Stimulated activated CD8-positive, alpha-beta memory T cell treated with anti-CD3 and anti-CD28 coated beads, Interleukin-4, amount 100 ng/mL, for 4 hours (primary cell): Measurements from ENCODE around the gene TSHZ2.
"Not testable (repeated sequence)": the region's sequence is repeated elsewhere in the genome, so short reads cannot be mapped to it uniquely, and the experiment has no call there.

Experiments
- DNase-seq, 2 donors: peaks; one replicate each; pipeline ENCODE4 v3.0.0-alpha.2; 2020; ENCODE audit warnings: low read depth in 2 of 2, low spot score in 1 of 2

Gene TSHZ2

GRCh38 chr20:52959125-52959524 is 13.0 kb upstream of the TSHZ2 start:
- DNase-seq, result no peak

GRCh38 chr20:52962183-52962582 is 10.0 kb upstream of the TSHZ2 start:
- no peak for DNase-seq

GRCh38 chr20:52963131-52963530 is 9.0 kb upstream of the TSHZ2 start:
- no peak for DNase-seq

- no peak for DNase-seq
These were observed 8.0 kb upstream of the TSHZ2 start for GRCh38 chr20:52964131-52964530.

GRCh38 chr20:52965380-52965779 is 6.8 kb upstream of the TSHZ2 start:
- DNase-seq, result no peak

GRCh38 chr20:52965819-52966218 is 6.3 kb upstream of the TSHZ2 start:
- DNase-seq, result no peak

GRCh38 chr20:52966543-52966942 is 5.6 kb upstream of the TSHZ2 start:
- DNase-seq, result not testable (repeated sequence)

GRCh38 chr20:52971498-52972189 is 514 bp upstream of the TSHZ2 start:
- no peak for DNase-seq

GRCh38 chr20:52972965-52973819 is 1.0 kb downstream of the TSHZ2 start:
- DNase-seq, result no peak

GRCh38 chr20:52974179-52974594 is 2.0 kb downstream of the TSHZ2 start:
- DNase-seq, result no peak

GRCh38 chr20:52975029-52975732 is 3.0 kb downstream of the TSHZ2 start:
- DNase-seq, result no peak

GRCh38 chr20:52975803-52976531 is 3.8 kb downstream of the TSHZ2 start:
- DNase-seq, result no peak

- DNase-seq, result no peak
These were observed 6.7 kb downstream of the TSHZ2 start for GRCh38 chr20:52978851-52979250.

GRCh38 chr20:52981051-52981450 is 8.9 kb downstream of the TSHZ2 start:
- DNase-seq, result no peak

- DNase-seq, result no peak
These were observed 11.7 kb downstream of the TSHZ2 start for GRCh38 chr20:52983726-52984450.

GRCh38 chr20:52984451-52984810 is 12.3 kb downstream of the TSHZ2 start:
- no peak for DNase-seq

GRCh38 chr20:52985687-52986086 is 13.5 kb downstream of the TSHZ2 start:
- no peak for DNase-seq

- no peak for DNase-seq
These were observed 15.1 kb downstream of the TSHZ2 start for GRCh38 chr20:52987295-52987694.

GRCh38 chr20:52991830-52992229 is 19.7 kb downstream of the TSHZ2 start:
- DNase-seq, result no peak

GRCh38 chr20:52992632-52993031 is 20.5 kb downstream of the TSHZ2 start:
- DNase-seq, result no peak

- no peak for DNase-seq
These were observed 20.9 kb downstream of the TSHZ2 start for GRCh38 chr20:52993076-52993475.
